HG02884 (cell line): ENCODE measurements around the gene HES4.

Experiments
- ATAC-seq: cut with Tn5 transposase; IDR thresholded peaks from one replicate; pipeline ENCODE4 v1.9.1; 2021; ENCODE audit warnings: mild to moderate bottlenecking, moderate library complexity; ENCODE audit not compliant: unreplicated experiment

HES4 gene

DNA sequence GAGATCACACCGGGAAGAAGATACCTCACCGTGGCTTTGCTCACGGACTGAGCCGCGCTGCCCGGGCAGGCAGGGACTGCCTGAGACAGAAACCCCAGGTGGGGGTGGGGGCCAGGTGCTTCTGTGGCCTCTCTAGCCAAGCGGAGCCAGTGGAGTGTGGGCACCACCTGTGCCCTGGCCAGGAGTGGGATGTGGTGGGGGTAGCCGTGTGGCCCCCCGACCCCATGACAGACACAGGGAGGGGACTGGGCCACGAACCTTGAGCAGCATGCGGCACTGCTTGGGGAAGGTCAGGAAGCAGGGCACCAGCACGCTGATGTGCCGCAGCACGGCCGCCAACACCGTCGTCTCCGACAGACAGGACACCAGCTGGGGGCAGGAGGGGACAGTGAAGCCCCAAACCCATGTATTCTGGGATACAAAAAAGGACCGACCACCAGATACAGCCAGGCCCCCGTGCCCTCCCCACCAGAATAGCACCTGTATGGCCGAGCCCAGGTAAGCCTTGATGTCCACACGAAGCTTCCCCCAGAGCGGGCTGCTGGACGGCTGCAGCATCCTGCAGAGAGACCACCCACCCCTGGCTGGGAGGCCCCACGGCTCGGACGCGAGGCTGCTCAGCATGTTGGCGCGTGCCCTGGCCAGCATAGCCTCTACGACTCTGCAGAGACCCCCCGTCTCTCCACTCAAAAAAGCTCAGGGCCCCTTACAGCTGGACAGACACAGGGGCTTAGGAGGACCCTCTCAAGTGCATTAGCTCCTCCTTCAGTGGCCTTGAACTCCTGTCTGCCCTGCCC is 46.2 kb downstream of the HES4 start:
- no peak for ATAC-seq

DNA sequence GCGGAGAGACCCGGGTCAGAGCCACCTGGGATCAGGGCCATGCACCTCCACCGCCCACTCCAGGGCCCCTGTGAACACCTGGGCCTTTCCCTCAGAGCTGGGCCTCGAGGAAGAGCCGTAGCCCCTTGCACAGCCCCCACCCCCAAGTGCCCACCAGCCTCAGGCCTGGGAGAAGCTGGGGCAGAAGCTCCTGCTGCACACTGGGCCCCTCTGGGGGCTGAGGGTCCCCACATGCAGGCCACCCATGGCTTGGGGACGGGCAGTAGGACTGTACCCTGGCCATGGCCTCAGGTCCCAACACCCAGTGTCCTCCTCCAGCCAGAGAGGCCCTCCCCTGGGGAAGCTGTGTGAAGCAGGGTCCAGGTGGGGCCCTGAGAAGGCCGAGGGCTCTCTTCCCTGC is 47.3 kb downstream of the HES4 start:
- ATAC-seq, result no peak

DNA sequence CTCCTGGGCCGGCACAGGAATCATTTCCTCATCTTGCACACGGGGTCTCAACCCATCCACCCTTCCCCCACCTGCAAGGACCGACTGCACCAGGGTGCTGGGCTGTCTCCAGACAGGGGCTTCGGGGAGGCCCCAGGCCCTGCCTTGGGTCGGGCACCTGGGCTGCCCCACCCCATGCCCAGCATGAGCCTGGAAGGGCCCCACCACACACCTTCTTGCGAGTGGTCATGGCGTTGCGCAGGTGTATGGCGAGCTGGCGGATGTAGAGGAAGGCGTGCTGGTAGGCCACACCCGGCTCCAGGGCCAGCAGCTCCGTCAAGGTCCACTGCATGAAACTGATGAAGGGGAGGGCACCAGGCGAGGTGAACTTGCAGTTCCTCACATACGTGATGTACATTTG is 47.7 kb downstream of the HES4 start:
- ATAC-seq, result no peak

DNA sequence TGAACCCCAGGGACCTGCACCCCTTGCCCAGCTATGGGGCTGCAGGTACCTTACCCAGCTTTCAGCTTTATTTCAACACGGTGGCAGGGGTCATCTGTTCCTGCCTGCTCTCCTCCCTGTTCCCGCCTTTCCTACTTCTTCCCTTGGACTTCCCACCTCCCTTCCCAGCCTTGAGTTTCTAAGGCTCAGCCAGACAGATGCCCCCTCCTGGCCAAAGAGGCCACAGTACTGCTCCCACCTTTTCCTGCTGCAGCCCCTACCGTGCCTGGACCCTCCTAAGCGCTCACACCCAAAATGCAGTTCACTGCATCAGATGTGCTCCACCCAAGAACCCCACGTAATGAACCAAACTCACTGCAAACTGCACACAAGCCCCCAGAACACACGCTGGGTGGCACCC is 48.5 kb downstream of the HES4 start:
- no peak for ATAC-seq

DNA sequence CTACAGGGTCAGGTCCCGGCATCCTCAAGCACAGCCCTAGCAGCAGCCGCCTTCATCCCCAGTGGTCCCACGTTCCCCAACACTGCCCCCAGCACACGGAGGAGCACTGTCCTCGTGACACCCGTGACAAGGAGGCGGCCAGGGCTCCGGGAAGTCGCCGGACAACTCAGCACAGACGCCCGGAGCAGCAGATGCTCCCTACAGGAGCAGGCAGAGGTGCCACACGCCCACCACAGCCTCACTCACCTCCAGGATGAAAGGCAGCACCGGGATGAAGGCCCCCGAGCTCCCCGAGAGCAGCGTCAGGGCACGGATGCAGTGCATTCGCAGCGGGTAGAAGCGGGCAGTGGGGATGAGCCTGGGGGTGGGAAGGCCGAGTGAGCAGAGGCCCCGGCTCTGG is 49.0 kb downstream of the HES4 start:
- no peak for ATAC-seq

DNA sequence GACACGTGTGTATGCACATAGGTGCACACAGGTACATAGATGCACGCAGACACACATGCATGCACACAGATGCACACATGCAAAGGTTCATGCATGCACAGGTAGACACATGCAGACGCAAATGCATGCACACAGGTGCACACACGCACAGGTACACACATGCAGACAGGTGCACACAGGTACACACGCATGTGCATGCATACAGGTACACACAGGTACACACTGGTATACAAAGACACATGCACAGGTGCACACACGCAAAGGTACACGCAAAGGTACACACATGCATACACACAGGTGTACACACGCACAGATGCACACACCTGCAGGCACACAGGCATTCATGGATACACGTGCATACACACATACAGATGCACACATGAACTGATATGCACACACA is 49.6 kb downstream of the HES4 start:
- ATAC-seq, result no peak
